HCT116 (cell line): ENCODE results near the gene MUC5B. TPM values are rescaled to one million over a fixed set of nuclear protein-coding genes. Genes with fewer than 3 reads are reported as not detected.

Experiments
- ATAC-seq: fragments of 200-7000 bp; cut with Tn5 transposase; 2 replicates; pipeline ENCODE4 v1.9.1; 2020; ENCODE audit warnings: mild to moderate bottlenecking, moderate library complexity
- BruUV-seq: library from RNA; stranded (reverse); fragments of 400-500 nt; replicated peaks from 2 replicates; lab custom pipeline; 2021; lab: Mats Ljungman, UMichigan
- CTCF ChIA-PET: fragments of 300-600 bp; sonication (Branson Sonifier 250); formaldehyde crosslinking; loops from one replicate; lab custom pipeline; 2021; ENCODE audit warnings: antibody characterized with exemption; lab: Charles Lee
- POLR2A ChIA-PET: fragments of 300-600, 350-600 bp; sonication (Branson Sonifier 250); formaldehyde crosslinking; loops from one replicate; lab custom pipeline; 2021; ENCODE audit warnings: antibody characterized with exemption; lab: Charles Lee
- RAD21 ChIA-PET, 2 experiments: fragments of 300-600 bp; sonication (Branson Sonifier 250); formaldehyde crosslinking; loops; one replicate each; lab custom pipeline; 2023; ENCODE audit warnings: low total read pairs in 2 of 2; ENCODE audit not compliant: uncharacterized antibody in 2 of 2, unreplicated experiment in 2 of 2, low non-redundant PET in 1 of 2; lab: Charles Lee
- DNase-seq: peaks from one replicate; pipeline ENCODE4 v3.0.0-alpha.2; 2010; ENCODE audit warnings: low read depth, low spot score
- H2AFZ ChIP-seq: fragments of 200-600 bp; shearing (Covaris generic), sonication (generic); 2 replicates; pipeline ENCODE4 v1.6.1; 2017; ENCODE audit warnings: low read depth, mixed run types, mixed read lengths, antibody characterized with exemption, low read length; ENCODE audit not compliant: poor library complexity, severe bottlenecking
- H3K27ac ChIP-seq: 2 replicates; pipeline ENCODE4 v1.5.1; 2012; ENCODE audit warnings: low read depth, low read length
- H3K27me3 ChIP-seq: fragments of 200-600 bp; sonication (generic); 2 replicates; pipeline ENCODE4 v1.6.1; 2016; ENCODE audit warnings: mixed run types, low read length, mixed read lengths; ENCODE audit not compliant: insufficient read depth
- H3K36me3 ChIP-seq, 2 experiments: fragments of 200-500 bp in 1 of 2; fragments of 200-600 bp in 1 of 2; sonication (Bioruptor generic) in 1 of 2; sonication (generic) in 1 of 2; 2 replicates each; pipeline versions ENCODE4 v1.5.1 to v1.6.1; 2014 to 2016; ENCODE audit warnings: low read length in 2 of 2, inconsistent platforms in 1 of 2, mixed read lengths in 1 of 2, mixed run types in 1 of 2; ENCODE audit not compliant: insufficient read depth in 2 of 2, control insufficient read depth in 1 of 2
- H3K4me1 ChIP-seq, 2 experiments: fragments of 200-600 bp in 1 of 2; sonication (generic) in 1 of 2; 2 replicates each; pipeline versions ENCODE4 v1.5.1 to v1.6.1; 2012 to 2017; ENCODE audit warnings: low read length in 2 of 2, inconsistent platforms in 1 of 2, mild to moderate bottlenecking in 1 of 2, mixed read lengths in 1 of 2, mixed run types in 1 of 2, moderate library complexity in 1 of 2; ENCODE audit not compliant: insufficient read depth in 2 of 2, control insufficient read depth in 1 of 2
- H3K4me2 ChIP-seq: fragments of 200-600 bp; sonication (generic); 2 replicates; pipeline ENCODE4 v1.6.1; 2017; ENCODE audit warnings: mixed run types, low read length, mixed read lengths
- H3K4me3 ChIP-seq, 2 experiments: fragments of 200-600 bp in 1 of 2; sonication (generic) in 1 of 2; replicated peaks in 1 of 2; 2 replicates each; pipeline ENCODE4 v1.5.1; 2011 to 2016; ENCODE audit warnings: low read length in 2 of 2, control low read depth in 1 of 2, low read depth in 1 of 2, mild to moderate bottlenecking in 1 of 2, mixed read lengths in 1 of 2, mixed run types in 1 of 2
- H3K79me2 ChIP-seq: fragments of 200-600 bp; sonication (generic); 2 replicates; pipeline ENCODE4 v1.6.1; 2017; ENCODE audit warnings: mild to moderate bottlenecking, mixed run types, low read length, moderate library complexity, mixed read lengths; ENCODE audit not compliant: insufficient read depth
- H3K9ac ChIP-seq: fragments of 200-600 bp; sonication (generic); 2 replicates; pipeline ENCODE4 v1.6.1; 2016; ENCODE audit warnings: low read length, mixed read lengths
- H3K9me2 ChIP-seq: fragments of 200-600 bp; sonication (generic), shearing (Covaris generic); 2 replicates; pipeline ENCODE4 v1.6.1; 2017; ENCODE audit warnings: mixed run types, mild to moderate bottlenecking, moderate library complexity; ENCODE audit not compliant: insufficient read depth
- H3K9me3 ChIP-seq, 2 experiments: fragments of 200-500 bp in 1 of 2; fragments of 200-600 bp in 1 of 2; sonication (Bioruptor generic) in 1 of 2; sonication (generic) in 1 of 2; 2 replicates each; pipeline ENCODE4 v1.6.1; 2014 to 2017; ENCODE audit warnings: low read length in 2 of 2, mixed read lengths in 2 of 2, inconsistent platforms in 1 of 2, low read depth in 1 of 2, mild to moderate bottlenecking in 1 of 2, mixed run types in 1 of 2, moderate library complexity in 1 of 2; ENCODE audit not compliant: control insufficient read depth in 1 of 2, insufficient read depth in 1 of 2
- H4K20me1 ChIP-seq: fragments of 200-600 bp; sonication (generic), shearing (Covaris generic); 2 replicates; pipeline ENCODE4 v1.6.1; 2017; ENCODE audit warnings: mixed run types, mild to moderate bottlenecking, moderate library complexity; ENCODE audit not compliant: insufficient read depth
- ATF3 ChIP-seq: IDR thresholded peaks from 2 replicates; pipeline ENCODE4 v1.6.1; 2012
- CTCF ChIP-seq, 3 experiments: fragments of 200-600 bp in 1 of 3; sonication (generic) in 1 of 3; IDR thresholded peaks in 2 of 3; conservative IDR thresholded peaks in 1 of 3; 2 replicates each; pipeline ENCODE4 v1.5.1; 2012 to 2017; ENCODE audit warnings: low read depth in 2 of 3, low read length in 2 of 3, antibody characterized with exemption in 1 of 3, borderline replicate concordance in 1 of 3, control low read depth in 1 of 3, mild to moderate bottlenecking in 1 of 3, mixed read lengths in 1 of 3, mixed run types in 1 of 3, moderate library complexity in 1 of 3; ENCODE audit not compliant: insufficient read depth in 1 of 3
- ELF1 ChIP-seq: IDR thresholded peaks from 2 replicates; pipeline ENCODE4 v1.6.1; 2012; ENCODE audit warnings: low read depth, borderline replicate concordance
- MAX ChIP-seq: IDR thresholded peaks from 2 replicates; pipeline ENCODE4 v1.6.1; 2012
- POLR2AphosphoS5 ChIP-seq: IDR thresholded peaks from 2 replicates; pipeline ENCODE4 v1.6.1; 2011; ENCODE audit warnings: mild to moderate bottlenecking, low read depth, low read length, moderate library complexity
- SRF ChIP-seq: IDR thresholded peaks from 2 replicates; pipeline ENCODE4 v1.6.1; 2012; ENCODE audit warnings: low read depth
- ZFX ChIP-seq: fragments of 450-650 bp; IDR thresholded peaks from 2 replicates; pipeline ENCODE4 v1.6.1; 2017
- ZNF274 ChIP-seq: fragments of 200-500 bp; sonication (Bioruptor generic); IDR thresholded peaks from 2 replicates; pipeline ENCODE4 v1.6.1; 2014; ENCODE audit warnings: mild to moderate bottlenecking, low read depth, low read length, inconsistent platforms
- intact Hi-C: fragments of 100-400 bp; cut with micrococcal nuclease; formaldehyde crosslinking; loops from 2 replicates; pipeline ENCODE4 v1.10.0; 2022
- total RNA-seq: library from RNA; stranded (reverse); gene quantifications from one replicate; pipeline ENCODE4 v1.2.1, GENCODE V29; 2021; ENCODE audit not compliant: unreplicated experiment
- TF ChIP-seq, protein P1 (sequence below): IDR thresholded peaks from 2 replicates; pipeline ENCODE4 v1.6.1; 2012; ENCODE audit warnings: low read depth

MUC5B gene
- total RNA-seq, 1 experiment from 2014 or later = 1.5 TPM

DNA sequence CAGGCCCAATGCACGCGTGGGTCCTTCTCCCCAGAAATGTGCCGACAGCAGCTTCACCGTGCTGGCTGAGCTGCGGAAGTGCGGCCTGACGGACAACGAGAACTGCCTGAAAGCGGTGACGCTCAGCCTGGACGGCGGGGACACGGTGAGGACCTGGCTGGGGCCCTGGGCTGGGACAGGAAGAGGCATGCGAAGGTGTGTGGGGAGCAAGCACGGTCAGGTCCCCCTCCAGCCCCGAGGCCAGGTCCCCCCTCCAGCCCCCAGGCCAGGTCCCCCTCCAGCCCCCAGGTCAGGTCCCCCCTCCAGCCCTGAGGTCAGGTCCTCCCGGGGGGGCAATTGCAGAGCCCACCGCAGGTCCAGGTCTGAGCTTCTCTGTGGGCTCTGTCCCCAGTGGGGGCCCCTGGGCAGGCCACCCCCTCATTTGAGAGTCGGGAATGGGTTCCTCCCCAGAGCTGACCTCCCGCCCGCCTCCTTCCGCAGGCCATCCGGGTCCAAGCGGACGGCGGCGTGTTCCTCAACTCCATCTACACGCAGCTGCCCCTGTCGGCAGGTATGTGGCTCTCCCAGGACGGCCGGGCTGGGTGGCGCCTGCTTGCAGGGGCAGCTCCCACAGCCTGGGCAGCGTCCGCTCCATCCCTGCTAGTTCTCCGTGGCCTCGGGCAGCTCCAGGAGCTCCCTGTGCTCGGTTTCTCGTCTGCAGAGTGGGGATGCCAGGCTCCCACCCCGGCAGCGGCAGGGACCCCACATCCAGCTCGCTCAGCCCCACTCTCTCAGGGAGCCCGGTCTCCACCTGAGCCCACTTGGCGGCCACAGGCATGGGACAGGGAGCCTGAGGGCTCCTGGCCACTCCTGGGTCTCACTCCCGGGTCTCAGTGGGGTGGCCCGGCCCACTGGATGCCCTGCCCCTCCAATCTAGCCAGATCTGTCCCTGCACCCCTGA lies 7.9 kb downstream of the MUC5B start:
- RAD21 ChIA-PET = no interaction called here
- no peak for DNase-seq
- no peak overlapping the region for H3K4me3 ChIP-seq
- no peak overlapping the region for H3K27ac ChIP-seq
- H3K9ac ChIP-seq = no peak overlapping the region
- H4K20me1 ChIP-seq = no peaks in the 10 kb centered on the region
- ATAC-seq = no peak
- TF ChIP-seq, protein P1, sequence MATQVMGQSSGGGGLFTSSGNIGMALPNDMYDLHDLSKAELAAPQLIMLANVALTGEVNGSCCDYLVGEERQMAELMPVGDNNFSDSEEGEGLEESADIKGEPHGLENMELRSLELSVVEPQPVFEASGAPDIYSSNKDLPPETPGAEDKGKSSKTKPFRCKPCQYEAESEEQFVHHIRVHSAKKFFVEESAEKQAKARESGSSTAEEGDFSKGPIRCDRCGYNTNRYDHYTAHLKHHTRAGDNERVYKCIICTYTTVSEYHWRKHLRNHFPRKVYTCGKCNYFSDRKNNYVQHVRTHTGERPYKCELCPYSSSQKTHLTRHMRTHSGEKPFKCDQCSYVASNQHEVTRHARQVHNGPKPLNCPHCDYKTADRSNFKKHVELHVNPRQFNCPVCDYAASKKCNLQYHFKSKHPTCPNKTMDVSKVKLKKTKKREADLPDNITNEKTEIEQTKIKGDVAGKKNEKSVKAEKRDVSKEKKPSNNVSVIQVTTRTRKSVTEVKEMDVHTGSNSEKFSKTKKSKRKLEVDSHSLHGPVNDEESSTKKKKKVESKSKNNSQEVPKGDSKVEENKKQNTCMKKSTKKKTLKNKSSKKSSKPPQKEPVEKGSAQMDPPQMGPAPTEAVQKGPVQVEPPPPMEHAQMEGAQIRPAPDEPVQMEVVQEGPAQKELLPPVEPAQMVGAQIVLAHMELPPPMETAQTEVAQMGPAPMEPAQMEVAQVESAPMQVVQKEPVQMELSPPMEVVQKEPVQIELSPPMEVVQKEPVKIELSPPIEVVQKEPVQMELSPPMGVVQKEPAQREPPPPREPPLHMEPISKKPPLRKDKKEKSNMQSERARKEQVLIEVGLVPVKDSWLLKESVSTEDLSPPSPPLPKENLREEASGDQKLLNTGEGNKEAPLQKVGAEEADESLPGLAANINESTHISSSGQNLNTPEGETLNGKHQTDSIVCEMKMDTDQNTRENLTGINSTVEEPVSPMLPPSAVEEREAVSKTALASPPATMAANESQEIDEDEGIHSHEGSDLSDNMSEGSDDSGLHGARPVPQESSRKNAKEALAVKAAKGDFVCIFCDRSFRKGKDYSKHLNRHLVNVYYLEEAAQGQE = no peak
- no peak for TF ChIP-seq ZFX
- TF ChIP-seq SRF = no peak
- TF ChIP-seq MAX = no peak
- no peak for TF ChIP-seq CTCF (IDR thresholded peaks at IDR 0.05 in 2 of 3, conservative IDR thresholded peaks at IDR 0.05 in 1 of 3; ENCODE audit: borderline replicate concordance in 1 of 3, insufficient read depth in 1 of 3, low read depth in 2 of 3, low read length in 2 of 3)
- no peak for TF ChIP-seq ELF1
- no peak for TF ChIP-seq ZNF274
- no peak for TF ChIP-seq ATF3
- no peak for TF ChIP-seq POLR2AphosphoS5
- TF ChIP-seq, all 23 proteins: peak for 0
- BruUV-seq = no TSS peak
- intact Hi-C loops = no loop called here
- no peaks in the 10 kb centered on the region for H3K9me2 ChIP-seq
- no peaks in the 10 kb centered on the region for H3K9me3 ChIP-seq
- no peak overlapping the region for H2AFZ ChIP-seq
- no peaks in the 10 kb centered on the region for H3K27me3 ChIP-seq
- no peaks in the 10 kb centered on the region for H3K36me3 ChIP-seq
- CTCF ChIA-PET = interaction anchor here (0.6 kb wide), 1 partner anchor 17 kb away, joined by 4 read pairs; no protein-coding TSS in a partner anchor
- H3K79me2 ChIP-seq = no peaks in the 10 kb centered on the region
- POLR2A ChIA-PET = no interaction called here
- no peak overlapping the region for H3K4me2 ChIP-seq
- peaks cover 0 to 3% of the 10 kb centered on the region in 2 experiments; a peak in 1 of 4 replicates for H3K4me1 ChIP-seq
